H1 (cell line): ENCODE results near the gene ELMO1. TPM values are rescaled to one million over a fixed set of nuclear protein-coding genes. Genes with fewer than 3 reads are reported as not detected.

Experiments used
- CTCF ChIA-PET: fragments of 300-600 bp; sonication (Branson Sonifier 250); formaldehyde crosslinking; loops from one replicate; lab custom pipeline; 2021; ENCODE audit not compliant: partially characterized antibody; lab: Charles Lee
- POLR2A ChIA-PET: fragments of 300-600 bp; sonication (Branson Sonifier 250); formaldehyde crosslinking; loops from one replicate; lab custom pipeline; 2021; ENCODE audit warnings: inconsistent platforms; ENCODE audit not compliant: partially characterized antibody; lab: Charles Lee
- DNase-seq, 2 experiments: peaks; one replicate each; pipeline versions ENCODE4 v3.0.0 to v3.0.0-alpha.2; 2010 to 2022; ENCODE audit warnings: low spot score in 2 of 2, low read depth in 1 of 2, mixed read lengths in 1 of 2
- FAIRE-seq: peaks from 2 replicates; lab custom pipeline; 2011; peaks lifted over from hg19 to GRCh38; lab: Jason Lieb, UNC
- H2AFZ ChIP-seq: 2 replicates; pipeline ENCODE4 v1.8.1; 2012; ENCODE audit warnings: low read length, inconsistent platforms
- H2AK5ac ChIP-seq: 2 replicates; pipeline ENCODE4 v1.6.1; 2013; ENCODE audit warnings: low read depth, low read length
- H2BK120ac ChIP-seq: replicated peaks from 2 replicates; pipeline ENCODE3; 2013; ENCODE audit warnings: low read depth, low read length, inconsistent platforms
- H2BK12ac ChIP-seq: 2 replicates; pipeline ENCODE4 v1.6.1; 2013; ENCODE audit warnings: low read depth, low read length
- H2BK15ac ChIP-seq: 2 replicates; pipeline ENCODE4 v1.6.1; 2013; ENCODE audit warnings: low read length
- H2BK20ac ChIP-seq: 2 replicates; pipeline ENCODE4 v1.6.1; 2013; ENCODE audit warnings: low read length
- H2BK5ac ChIP-seq: 2 replicates; pipeline ENCODE4 v1.6.1; 2013; ENCODE audit warnings: low read depth, low read length
- H3K14ac ChIP-seq: 2 replicates; pipeline ENCODE4 v1.6.1; 2013; ENCODE audit warnings: inconsistent platforms; ENCODE audit not compliant: insufficient read length
- H3K18ac ChIP-seq: 2 replicates; pipeline ENCODE4 v1.6.1; 2013; ENCODE audit warnings: low read length; ENCODE audit errors: extremely low read depth
- H3K23ac ChIP-seq: 2 replicates; pipeline ENCODE4 v1.6.1; 2013; ENCODE audit warnings: inconsistent platforms; ENCODE audit not compliant: insufficient read length
- H3K23me2 ChIP-seq: 2 replicates; pipeline ENCODE4 v1.6.1; 2013; ENCODE audit warnings: low read depth, low read length
- H3K27ac ChIP-seq: 2 replicates; pipeline ENCODE4 v1.6.1; 2011; ENCODE audit warnings: low read depth, low read length, inconsistent platforms
- H3K27me3 ChIP-seq, 4 experiments: replicated peaks in 1 of 4; 1 replicate in 1 of 4; 2 replicates in 3 of 4; pipeline versions ENCODE4 v1.6.1 to v1.8.1; 2011 to 2013; ENCODE audit warnings: low read length in 3 of 4, mild to moderate bottlenecking in 3 of 4, inconsistent platforms in 2 of 4, mixed read lengths in 2 of 4, moderate library complexity in 1 of 4; ENCODE audit not compliant: control insufficient read depth in 3 of 4, insufficient read depth in 3 of 4; ENCODE audit errors: extremely low read depth in 1 of 4
- H3K36me3 ChIP-seq, 4 experiments: 2 replicates each; pipeline versions ENCODE4 v1.6.1 to v1.8.1; 2011 to 2013; ENCODE audit warnings: mild to moderate bottlenecking in 4 of 4, low read length in 3 of 4, moderate library complexity in 2 of 4, control low read depth in 1 of 4, inconsistent platforms in 1 of 4; ENCODE audit not compliant: insufficient read depth in 4 of 4, control insufficient read depth in 2 of 4
- H3K4ac ChIP-seq: replicated peaks from 2 replicates; pipeline ENCODE3; 2013; ENCODE audit warnings: low read length, low read depth, mixed read lengths, inconsistent platforms; ENCODE audit not compliant: insufficient read length
- H3K4me1 ChIP-seq, 4 experiments: replicated peaks in 1 of 4; 1 replicate in 1 of 4; 2 replicates in 3 of 4; pipeline versions ENCODE4 v1.6.1 to v1.8.1; 2011 to 2013; ENCODE audit warnings: low read length in 3 of 4, inconsistent platforms in 2 of 4, mixed read lengths in 1 of 4; ENCODE audit not compliant: insufficient read depth in 4 of 4, control insufficient read depth in 3 of 4
- H3K4me2 ChIP-seq, 2 experiments: 2 replicates each; pipeline versions ENCODE4 v1.6.1 to v1.8.1; 2011 to 2013; ENCODE audit warnings: low read depth in 2 of 2, low read length in 2 of 2, control low read depth in 1 of 2, inconsistent platforms in 1 of 2, mild to moderate bottlenecking in 1 of 2; ENCODE audit not compliant: insufficient read depth in 1 of 2
- H3K4me3 ChIP-seq, 4 experiments: fragments of 200-600, 300-600 bp in 1 of 4; sonication (generic), shearing (Covaris generic), sonication (Bioruptor Twin) in 1 of 4; 2 replicates each; pipeline versions ENCODE4 v1.5.1 to v1.8.1; 2011 to 2016; ENCODE audit warnings: low read length in 4 of 4, low read depth in 3 of 4, control low read depth in 2 of 4, inconsistent platforms in 2 of 4, mild to moderate bottlenecking in 2 of 4, mixed read lengths in 1 of 4, moderate library complexity in 1 of 4; ENCODE audit not compliant: insufficient read depth in 2 of 4; ENCODE audit errors: extremely low read depth in 1 of 4
- H3K56ac ChIP-seq: replicated peaks from 2 replicates; pipeline ENCODE3; 2013; ENCODE audit warnings: low read depth, mild to moderate bottlenecking, mixed read lengths, low read length, inconsistent platforms; ENCODE audit not compliant: insufficient read length
- H3K79me1 ChIP-seq: 2 replicates; pipeline ENCODE4 v1.6.1; 2013; ENCODE audit warnings: low read depth, low read length, control low read depth
- H3K79me2 ChIP-seq, 2 experiments: 2 replicates each; pipeline versions ENCODE4 v1.6.1 to v1.8.1; 2012 to 2013; ENCODE audit warnings: low read length in 2 of 2, mild to moderate bottlenecking in 2 of 2, inconsistent platforms in 1 of 2; ENCODE audit not compliant: insufficient read depth in 2 of 2, control insufficient read depth in 1 of 2
- H3K9ac ChIP-seq, 4 experiments: replicated peaks in 1 of 4; 1 replicate in 1 of 4; 2 replicates in 3 of 4; pipeline versions ENCODE4 v1.6.1 to v1.8.1; 2011 to 2013; ENCODE audit warnings: low read depth in 3 of 4, low read length in 3 of 4, control low read depth in 2 of 4, mild to moderate bottlenecking in 2 of 4, moderate library complexity in 2 of 4, inconsistent platforms in 1 of 4; ENCODE audit errors: extremely low read depth in 1 of 4
- H3K9me3 ChIP-seq, 2 experiments: 2 replicates each; pipeline versions ENCODE4 v1.6.1 to v1.8.1; 2012 to 2013; ENCODE audit warnings: mild to moderate bottlenecking in 2 of 2, moderate library complexity in 2 of 2, control low read depth in 1 of 2, inconsistent platforms in 1 of 2, low read depth in 1 of 2, low read length in 1 of 2, mixed read lengths in 1 of 2; ENCODE audit not compliant: insufficient read depth in 2 of 2
- H4K20me1 ChIP-seq, 2 experiments: replicated peaks in 1 of 2; 2 replicates each; pipeline versions ENCODE3 to v1.8.1; 2011 to 2013; ENCODE audit warnings: inconsistent platforms in 2 of 2, low read length in 2 of 2, mild to moderate bottlenecking in 1 of 2; ENCODE audit not compliant: insufficient read depth in 2 of 2, control insufficient read depth in 1 of 2
- H4K5ac ChIP-seq: 2 replicates; pipeline ENCODE4 v1.6.1; 2013; ENCODE audit warnings: low read length, low read depth, mixed read lengths, inconsistent platforms; ENCODE audit not compliant: insufficient read length
- H4K8ac ChIP-seq: 2 replicates; pipeline ENCODE4 v1.8.0; 2013; ENCODE audit warnings: mild to moderate bottlenecking, moderate library complexity, low read length, inconsistent platforms; ENCODE audit not compliant: insufficient read depth; ENCODE audit errors: extremely low read depth
- H4K91ac ChIP-seq: replicated peaks from 2 replicates; pipeline ENCODE3; 2013; ENCODE audit warnings: low read length, mixed read lengths, inconsistent platforms; ENCODE audit not compliant: insufficient read length
- CBX5 ChIP-seq: fragments of 300-800, 300-1000 bp; sonication (generic); IDR thresholded peaks from 2 replicates; pipeline ENCODE4 v1.7.1; 2016; ENCODE audit warnings: antibody characterized with exemption, low read length, low read depth
- EGR1 ChIP-seq: IDR thresholded peaks from 2 replicates; pipeline ENCODE4 v1.6.1; 2011; ENCODE audit warnings: low read depth, low read length, borderline replicate concordance
- FOSL1 ChIP-seq: IDR thresholded peaks from 2 replicates; pipeline ENCODE4 v1.6.1; 2011; ENCODE audit warnings: mild to moderate bottlenecking, low read depth, low read length, moderate library complexity; ENCODE audit not compliant: insufficient read depth
- KDM5A ChIP-seq: fragments of 200-600 bp; IDR thresholded peaks from 2 replicates; pipeline ENCODE4 v1.7.1; 2012; ENCODE audit warnings: mild to moderate bottlenecking, low read length, inconsistent platforms, mixed read lengths
- RXRA ChIP-seq: IDR thresholded peaks from 2 replicates; pipeline ENCODE4 v1.6.1; 2011; ENCODE audit warnings: low read depth, mild to moderate bottlenecking, low read length, moderate library complexity; ENCODE audit not compliant: insufficient read depth
- SIRT6 ChIP-seq: IDR thresholded peaks from one replicate; pipeline ENCODE4 v1.7.1; 2012; ENCODE audit warnings: low read length, inconsistent platforms
- SUZ12 ChIP-seq: fragments of 200-600 bp; sonication (generic); IDR thresholded peaks from 2 replicates; pipeline ENCODE4 v1.6.1; 2012; ENCODE audit warnings: mild to moderate bottlenecking, inconsistent platforms, low read length, moderate library complexity, mixed read lengths
- TBP ChIP-seq: IDR thresholded peaks from 2 replicates; pipeline ENCODE4 v1.6.1; 2011; ENCODE audit warnings: low read depth, low read length, improper control_type of control experiment
- YY1 ChIP-seq: IDR thresholded peaks from 2 replicates; pipeline ENCODE4 v1.6.1; 2011; ENCODE audit warnings: low read depth, mild to moderate bottlenecking, low read length
- WGBS, 2 experiments: shearing (Covaris generic) in 1 of 2; methylation state at CpG; one replicate each; pipeline versions ENCODE4 v1.1.6 to v1.1.7; 2013 to 2015; ENCODE audit warnings: low lambda C conversion rate in 2 of 2, mixed read lengths in 2 of 2, inconsistent platforms in 1 of 2, low coverage in 1 of 2, missing lambda C conversion rate in 1 of 2; ENCODE audit not compliant: insufficient replicate concordance in 2 of 2, insufficient coverage in 1 of 2, insufficient read length in 1 of 2; ENCODE audit errors: extremely low coverage in 1 of 2, missing lambda C conversion rate in 1 of 2; 5-methylcytosine and 5-hydroxymethylcytosine counted together
- polyA plus RNA-seq, 7 experiments: library from polyadenylated mRNA; depleted of rRNA in 3 of 7; stranded (reverse) in 5 of 7; unstranded in 2 of 7; fragments of >200 nt in 5 of 7; fragments of 200-250 nt in 2 of 7; gene quantifications; 1 replicate in 5 of 7; 2 replicates in 1 of 7; 4 replicates in 1 of 7; pipeline versions ENCODE4 v1.2.1 to v1.2.3, GENCODE V29; 2011 to 2013; ENCODE audit warnings: missing spikeins in 2 of 7, mixed read lengths in 2 of 7
- total RNA-seq: library from RNA; stranded (reverse); fragmentation: NEBNext Ultra II Directional; extraction: Animal tissue kit (Norgen Biotek cat#: 25700); gene quantifications from 2 replicates; pipeline ENCODE4 v1.2.1, GENCODE V29; 2021
- TF ChIP-seq, protein P1 (sequence below), 3 experiments: IDR thresholded peaks; 1 replicate in 2 of 3; 2 replicates in 1 of 3; pipeline versions ENCODE4 v1.5.1 to v1.6.1; 2011; ENCODE audit warnings: low read length in 3 of 3, mild to moderate bottlenecking in 3 of 3, inconsistent platforms in 2 of 3, low read depth in 1 of 3, moderate library complexity in 1 of 3; ENCODE audit not compliant: insufficient read depth in 1 of 3; ENCODE audit errors: control extremely low read depth in 1 of 3
- TF ChIP-seq, protein P2 (sequence below): IDR thresholded peaks from 2 replicates; pipeline ENCODE4 v1.6.1; 2012; ENCODE audit warnings: inconsistent platforms

The ELMO1 gene
- total and polyA plus RNA-seq, 2 of the 8 experiments (the other 6 are each of a cell fraction or from before 2014, with no cell fraction given) = 18.4 to 21.0 TPM

DNA sequence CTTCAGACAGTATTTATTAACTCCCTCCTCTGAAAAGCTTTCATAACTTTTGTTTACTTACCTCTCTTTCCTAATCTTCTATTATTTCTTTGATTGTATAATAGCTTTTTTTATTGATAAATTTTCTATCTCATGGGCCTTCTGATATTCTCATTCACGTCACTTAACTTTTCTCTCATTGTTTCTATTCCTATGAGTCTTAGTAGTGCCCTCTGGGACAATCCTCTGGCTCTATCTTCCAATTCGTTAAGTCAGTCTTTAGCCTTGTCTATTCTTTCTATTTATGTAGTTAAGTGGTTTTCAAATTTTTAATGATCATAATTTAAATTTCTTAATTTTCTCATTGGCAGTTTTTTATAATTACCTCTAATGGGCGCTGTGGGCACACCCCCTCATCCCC, 6.4 kb upstream of the ELMO1 start:
- Histone ChIP-seq H3K18ac (no peak overlapping the region), H3K23me2 (no peaks in the 10 kb centered on the region), H2BK15ac (no peak overlapping the region), H3K79me2 (no peaks in the 10 kb centered on the region), H3K56ac (no peak overlapping the region), H2BK12ac (no peak overlapping the region), H2AK5ac (no peak overlapping the region), H3K27ac (no peak overlapping the region), H4K91ac (no peak overlapping the region), H4K20me1 (no peaks in the 10 kb centered on the region), H3K79me1 (no peaks in the 10 kb centered on the region), H3K14ac (no peak overlapping the region), H4K5ac (no peak overlapping the region), H3K4me3 (no peak overlapping the region), H2BK20ac (no peak overlapping the region), H3K23ac (no peak overlapping the region), H3K4me1 (0 out of 7 replicates have a peak, but pooled peaks cover 0 to 3% (median 0%) of the 10 kb centered on the region in 4 experiments), H3K27me3 (no peaks in the 10 kb centered on the region; a peak in 1 of 7 replicates), H2BK5ac (no peak overlapping the region), H3K4me2 (no peak overlapping the region), H3K9ac (no peak overlapping the region), H3K9me3 (no peaks in the 10 kb centered on the region; a peak in 1 of 4 replicates), H3K4ac (no peak overlapping the region), H3K36me3 (no peaks in the 10 kb centered on the region), H4K8ac (no peak overlapping the region), H2BK120ac (no peak overlapping the region), H2AFZ (no peak overlapping the region)
- 92% methylated on average over 3 of the region's 3 CpGs; no CpG with 5 or more reads in 1 of the 2 experiments for WGBS, 2 experiments
- ChIA-PET POLR2A (interaction anchor here (0.6 kb wide), 1 partner anchor 19 kb away, joined by 4 read pairs; no protein-coding TSS in a partner anchor), CTCF (interaction anchor here (0.6 to 1.7 kb wide), 7 partner anchors 11 to 289 kb away, joined by 3 to 7 read pairs (median 3); no protein-coding TSS in a partner anchor)
- DNase-seq = no peak
- no peak for FAIRE-seq
- TF ChIP-seq KDM5A (no peak), SIRT6 (no peak), TBP (no peak), RXRA (no peak), FOSL1 (no peak), YY1 (no peak), CBX5 (no peak), EGR1 (no peak), SUZ12 (no peak)
- TF ChIP-seq, protein P1, sequence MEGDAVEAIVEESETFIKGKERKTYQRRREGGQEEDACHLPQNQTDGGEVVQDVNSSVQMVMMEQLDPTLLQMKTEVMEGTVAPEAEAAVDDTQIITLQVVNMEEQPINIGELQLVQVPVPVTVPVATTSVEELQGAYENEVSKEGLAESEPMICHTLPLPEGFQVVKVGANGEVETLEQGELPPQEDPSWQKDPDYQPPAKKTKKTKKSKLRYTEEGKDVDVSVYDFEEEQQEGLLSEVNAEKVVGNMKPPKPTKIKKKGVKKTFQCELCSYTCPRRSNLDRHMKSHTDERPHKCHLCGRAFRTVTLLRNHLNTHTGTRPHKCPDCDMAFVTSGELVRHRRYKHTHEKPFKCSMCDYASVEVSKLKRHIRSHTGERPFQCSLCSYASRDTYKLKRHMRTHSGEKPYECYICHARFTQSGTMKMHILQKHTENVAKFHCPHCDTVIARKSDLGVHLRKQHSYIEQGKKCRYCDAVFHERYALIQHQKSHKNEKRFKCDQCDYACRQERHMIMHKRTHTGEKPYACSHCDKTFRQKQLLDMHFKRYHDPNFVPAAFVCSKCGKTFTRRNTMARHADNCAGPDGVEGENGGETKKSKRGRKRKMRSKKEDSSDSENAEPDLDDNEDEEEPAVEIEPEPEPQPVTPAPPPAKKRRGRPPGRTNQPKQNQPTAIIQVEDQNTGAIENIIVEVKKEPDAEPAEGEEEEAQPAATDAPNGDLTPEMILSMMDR (IDR thresholded peaks at IDR 0.05; ENCODE audit: control extremely low read depth in 1 of 3, insufficient read depth in 1 of 3, low read depth in 1 of 3, low read length in 3 of 3) = no peak
- TF ChIP-seq, protein P2, sequence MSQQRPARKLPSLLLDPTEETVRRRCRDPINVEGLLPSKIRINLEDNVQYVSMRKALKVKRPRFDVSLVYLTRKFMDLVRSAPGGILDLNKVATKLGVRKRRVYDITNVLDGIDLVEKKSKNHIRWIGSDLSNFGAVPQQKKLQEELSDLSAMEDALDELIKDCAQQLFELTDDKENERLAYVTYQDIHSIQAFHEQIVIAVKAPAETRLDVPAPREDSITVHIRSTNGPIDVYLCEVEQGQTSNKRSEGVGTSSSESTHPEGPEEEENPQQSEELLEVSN = no peak
